ES-I3 (cell line): ENCODE results near the gene A1BG.
"Not testable (repeated sequence)": the region's sequence is repeated elsewhere in the genome, so short reads cannot be mapped to it uniquely, and the experiment has no call there.

Source experiments
- H3K36me3 ChIP-seq: 2 replicates; pipeline ENCODE4 v1.6.1; 2013; ENCODE audit warnings: mild to moderate bottlenecking, low read length, control low read depth, moderate library complexity; ENCODE audit not compliant: insufficient read depth
- H3K4me1 ChIP-seq: 2 replicates; pipeline ENCODE4 v1.6.1; 2013; ENCODE audit warnings: mild to moderate bottlenecking, control low read depth, low read length; ENCODE audit not compliant: insufficient read depth
- H3K9ac ChIP-seq: 2 replicates; pipeline ENCODE4 v1.6.1; 2013; ENCODE audit warnings: low read depth, mild to moderate bottlenecking, low read length, moderate library complexity
- H3K9me3 ChIP-seq: 2 replicates; pipeline ENCODE4 v1.6.1; 2013; ENCODE audit warnings: mild to moderate bottlenecking, low read length, moderate library complexity; ENCODE audit not compliant: control insufficient read depth, insufficient read depth

Gene A1BG

DNA sequence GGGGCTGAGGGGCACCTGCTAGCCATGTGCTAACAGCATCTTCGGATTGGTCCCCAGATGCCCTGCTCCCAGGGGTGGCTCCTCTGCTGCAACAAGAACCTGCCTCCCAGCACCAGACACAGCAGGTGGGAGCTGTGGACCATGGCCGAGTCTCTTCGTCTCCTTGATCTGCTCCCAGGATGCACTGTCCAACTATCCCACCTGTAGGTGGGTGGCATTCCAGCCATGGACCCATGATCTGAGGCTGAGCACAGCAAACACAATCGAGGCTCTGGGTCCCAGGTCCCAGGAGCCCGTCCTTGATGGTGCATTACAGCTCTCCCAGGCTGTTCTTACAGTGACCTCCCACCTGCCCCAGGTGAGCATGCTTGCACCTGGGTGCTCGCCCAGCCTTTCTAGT lies 26.0 kb upstream of the A1BG start:
- Histone ChIP-seq H3K4me1 (no peaks in the 10 kb centered on the region), H3K9ac (no peak overlapping the region), H3K9me3 (no peaks in the 10 kb centered on the region), H3K36me3 (no peaks in the 10 kb centered on the region)

DNA sequence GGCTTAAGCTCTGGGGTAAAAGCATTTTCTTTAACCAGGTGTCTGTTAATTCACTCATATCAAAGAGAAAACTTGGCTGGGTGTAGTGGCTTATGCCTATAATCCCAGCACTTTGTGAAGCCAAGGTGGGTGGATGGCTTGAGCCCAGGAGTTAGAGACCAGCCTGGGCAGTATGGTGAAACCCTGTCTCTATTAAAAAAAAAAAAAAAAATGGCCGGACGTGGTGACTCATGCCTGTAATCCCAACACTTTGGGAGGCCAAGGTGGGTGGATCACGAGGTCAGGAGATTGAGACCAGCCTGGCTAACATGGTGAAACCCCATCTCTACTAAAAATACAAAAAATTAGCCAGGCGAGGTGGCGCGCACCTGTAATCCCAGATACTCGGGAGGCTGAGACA lies 23.4 kb upstream of the A1BG start:
- not testable (repeated sequence) for H3K4me1 ChIP-seq, H3K9me3 ChIP-seq, H3K9ac ChIP-seq, H3K36me3 ChIP-seq

DNA sequence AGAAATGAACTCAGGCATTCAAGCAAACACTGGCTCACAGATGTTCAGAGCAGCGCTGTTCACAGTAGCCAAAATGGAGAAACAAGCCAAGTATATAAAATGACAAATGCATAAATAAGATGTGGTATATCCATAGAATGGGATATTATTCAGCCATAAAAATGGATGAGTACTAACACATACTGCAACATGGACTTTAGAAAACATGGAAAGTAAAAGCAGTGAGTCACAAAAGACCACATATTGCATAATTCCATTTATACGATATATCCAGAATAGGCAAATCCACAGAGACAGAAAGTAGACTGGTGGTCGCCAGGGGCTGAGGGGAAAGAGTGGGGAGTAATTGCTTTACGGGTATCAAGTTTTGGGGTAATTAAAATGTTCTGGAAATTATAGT lies 20.9 kb upstream of the A1BG start:
- no peaks in the 10 kb centered on the region for H3K9me3 ChIP-seq
- H3K4me1 ChIP-seq: no peaks in the 10 kb centered on the region
- no peak overlapping the region for H3K9ac ChIP-seq
- no peaks in the 10 kb centered on the region for H3K36me3 ChIP-seq

DNA sequence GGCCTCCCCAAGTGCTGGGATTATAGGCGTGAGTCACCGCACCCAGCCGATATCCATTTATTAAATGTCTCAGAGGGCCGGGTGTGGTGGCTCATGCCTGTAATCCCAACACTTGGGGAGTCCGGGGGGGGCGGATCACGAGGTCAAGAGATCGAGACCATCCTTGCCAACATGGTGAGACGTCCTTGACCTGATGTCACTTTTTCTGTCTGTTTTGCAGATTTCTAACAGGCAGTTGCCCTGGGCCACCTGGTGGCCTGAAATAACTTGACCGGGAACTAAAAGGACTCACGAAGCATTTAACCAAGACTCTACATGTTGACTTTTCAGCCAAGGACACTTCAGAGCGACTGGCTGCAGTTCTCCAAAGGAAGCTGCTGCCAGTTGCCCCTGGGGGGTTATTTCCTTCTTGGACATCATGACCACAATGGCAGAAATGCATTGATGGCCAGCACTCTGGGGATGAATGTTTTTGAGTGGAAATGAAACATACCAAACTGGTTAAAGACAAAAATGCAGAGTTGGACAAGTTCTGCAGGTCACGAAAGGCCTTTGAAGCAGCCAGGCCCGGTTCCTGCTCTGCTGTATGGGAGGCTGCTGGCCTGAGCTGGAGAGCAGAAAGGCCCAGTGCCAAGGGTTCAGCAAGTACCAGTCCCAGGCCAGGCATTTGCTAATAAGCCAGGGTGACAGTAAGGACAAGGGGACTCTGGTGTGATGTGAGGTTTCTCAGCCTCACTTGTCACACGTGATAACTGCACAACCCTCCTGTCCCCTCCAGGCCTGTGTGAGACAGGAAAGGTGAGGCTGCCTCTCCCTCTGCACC lies 19.2 kb upstream of the A1BG start:
- no peaks in the 10 kb centered on the region for H3K9me3 ChIP-seq
- no peaks in the 10 kb centered on the region for H3K4me1 ChIP-seq
- H3K9ac ChIP-seq: no peak overlapping the region
- H3K36me3 ChIP-seq: no peaks in the 10 kb centered on the region

DNA sequence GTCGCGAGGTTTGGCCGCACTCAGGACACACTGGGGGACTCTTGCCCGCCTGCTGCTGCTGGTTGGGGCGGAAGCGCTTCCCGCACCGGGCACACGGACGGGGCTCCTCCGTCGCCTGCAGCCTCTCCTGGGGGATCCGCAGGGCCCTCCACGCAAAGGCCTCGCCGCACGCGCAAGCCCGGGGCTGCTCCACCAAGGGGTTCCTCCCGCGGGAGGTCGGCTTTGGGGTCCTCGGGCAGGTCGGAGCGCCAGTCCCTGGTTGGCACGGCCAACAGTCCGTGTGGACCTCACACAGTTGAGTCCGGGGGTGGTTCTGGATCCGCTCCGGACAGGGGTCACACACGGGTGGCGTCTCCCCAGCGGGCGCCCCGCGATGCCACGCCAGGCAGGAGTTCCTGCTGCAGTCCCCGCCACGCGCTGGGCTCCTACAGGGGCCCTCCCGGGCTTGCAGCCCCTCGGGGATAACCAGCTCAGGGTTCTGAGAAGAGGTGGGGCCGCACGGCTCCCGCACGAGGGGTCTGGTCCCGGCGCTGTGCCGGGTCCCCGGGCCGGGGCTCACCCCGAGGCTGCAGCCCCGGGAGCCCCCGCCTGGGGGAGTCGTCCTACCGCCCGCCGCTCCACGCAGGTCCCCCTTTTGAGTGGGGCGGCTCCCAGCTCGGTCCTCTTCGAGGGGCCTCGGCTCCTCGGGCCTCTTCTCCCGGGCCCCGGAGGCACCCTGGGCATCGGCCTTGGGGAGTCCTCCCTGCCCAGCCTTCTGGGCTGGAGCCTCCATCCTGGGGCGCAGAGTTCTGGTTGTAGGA lies 15.5 kb upstream of the A1BG start:
- H3K4me1 ChIP-seq: no peaks in the 10 kb centered on the region
- no peak overlapping the region for H3K9ac ChIP-seq
- no peaks in the 10 kb centered on the region for H3K9me3 ChIP-seq
- H3K36me3 ChIP-seq: no peaks in the 10 kb centered on the region

DNA sequence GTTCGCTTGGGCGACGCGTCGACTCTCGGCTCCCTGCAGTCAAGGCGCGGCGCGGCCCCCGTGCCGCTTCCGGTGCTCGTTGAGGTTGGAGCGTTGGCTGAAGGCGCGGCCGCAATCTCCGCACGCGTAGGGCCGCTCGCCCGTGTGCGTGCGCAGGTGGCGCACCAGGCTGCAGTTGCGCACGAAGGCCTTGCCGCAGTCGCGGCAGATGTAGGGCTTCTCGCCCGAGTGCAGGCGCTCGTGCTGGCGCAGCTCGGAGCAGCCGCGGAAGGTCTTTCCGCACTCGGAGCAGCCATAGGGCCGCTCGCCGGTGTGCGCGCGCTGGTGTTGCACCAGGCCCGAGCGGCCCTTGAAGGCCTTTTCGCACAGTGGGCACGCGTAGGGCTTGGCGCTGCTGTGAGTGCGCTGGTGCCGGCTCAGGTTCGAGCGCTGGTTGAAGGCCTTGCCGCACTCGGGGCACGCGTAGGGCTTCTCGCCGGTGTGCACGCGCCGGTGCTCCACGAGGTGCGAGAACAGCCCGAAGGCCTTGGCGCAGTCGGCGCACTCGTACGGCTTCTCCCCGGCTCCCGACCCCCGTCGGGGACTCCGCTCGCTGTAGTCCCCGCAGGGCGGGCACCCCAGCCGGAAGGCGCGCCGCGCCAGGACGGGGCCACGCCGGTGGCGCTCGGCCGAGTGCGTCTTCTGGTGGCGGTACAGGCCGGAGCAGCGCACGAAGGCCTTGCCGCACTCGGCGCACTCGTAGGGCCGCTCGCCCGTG lies 14.6 kb upstream of the A1BG start:
- H3K4me1 ChIP-seq: no peaks in the 10 kb centered on the region

DNA sequence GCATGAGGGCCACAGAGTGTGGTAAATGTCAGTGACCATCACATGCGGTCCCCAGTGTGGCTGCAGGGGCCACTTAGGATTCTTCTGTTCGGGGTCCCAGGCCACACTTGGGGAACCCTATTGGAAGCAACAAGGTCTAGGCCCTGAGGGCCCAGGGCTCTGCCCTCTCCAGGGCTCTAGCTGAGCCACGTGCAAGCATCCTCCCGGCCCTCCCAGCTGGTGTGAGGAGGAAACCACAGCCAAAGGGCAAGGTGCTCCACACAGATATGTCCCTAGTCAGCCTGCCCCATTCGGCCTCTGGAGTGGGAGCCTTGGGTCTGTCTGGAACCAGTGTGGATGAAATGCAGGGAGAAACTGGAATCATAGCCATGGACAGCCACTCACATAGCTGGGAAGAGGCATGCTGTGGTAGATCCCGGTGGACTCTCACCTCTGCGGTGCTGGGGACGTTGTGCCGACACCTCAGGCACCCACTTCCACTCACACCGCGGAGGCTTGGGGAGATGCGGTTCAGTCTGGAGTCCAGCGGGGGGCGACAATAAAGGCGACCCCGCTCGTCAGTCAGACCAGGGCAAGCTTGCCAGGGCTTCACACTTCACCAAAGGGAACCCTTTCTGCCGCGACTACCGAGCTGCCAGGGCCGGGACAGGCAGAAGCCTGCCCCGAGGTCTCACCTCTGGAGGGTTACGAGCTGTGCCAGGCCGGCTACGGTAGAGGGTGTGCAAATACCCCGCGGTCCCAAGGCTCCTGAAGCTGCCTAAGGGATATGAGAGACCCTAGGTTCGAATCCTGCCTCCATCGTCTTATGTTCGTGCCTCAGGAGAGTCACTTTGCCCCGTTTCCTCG lies 13.5 kb upstream of the A1BG start:
- Histone ChIP-seq H3K9ac (no peak overlapping the region), H3K9me3 (no peaks in the 10 kb centered on the region), H3K36me3 (no peaks in the 10 kb centered on the region), H3K4me1 (no peaks in the 10 kb centered on the region)

More for the DNA sequence above, 14.6 kb upstream of the A1BG start:
- no peak overlapping the region for H3K9ac ChIP-seq
- no peaks in the 10 kb centered on the region for H3K36me3 ChIP-seq
- H3K9me3 ChIP-seq: no peaks in the 10 kb centered on the region

DNA sequence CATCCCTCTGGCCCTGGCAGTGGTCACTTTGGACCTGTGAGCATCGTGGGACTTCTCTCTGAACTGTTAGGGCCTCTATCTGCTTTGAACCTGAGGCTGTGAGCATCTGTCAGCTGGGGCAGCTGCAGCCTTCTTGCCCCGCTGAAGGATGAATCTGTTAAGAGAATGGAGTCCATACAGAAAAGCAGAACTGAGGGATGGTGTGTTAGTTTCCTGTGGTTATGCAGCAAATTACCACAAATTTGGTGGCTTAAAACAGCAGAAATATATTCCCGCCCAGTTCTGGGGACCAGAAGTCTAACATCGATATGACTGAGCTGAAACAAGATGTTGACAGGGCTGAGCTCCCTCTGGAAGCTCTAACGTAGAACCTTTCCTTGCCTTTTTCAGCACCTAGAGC lies 10.9 kb upstream of the A1BG start:
- no peaks in the 10 kb centered on the region for H3K4me1 ChIP-seq
- no peaks in the 10 kb centered on the region for H3K36me3 ChIP-seq
- H3K9me3 ChIP-seq: no peaks in the 10 kb centered on the region
- no peak overlapping the region for H3K9ac ChIP-seq

DNA sequence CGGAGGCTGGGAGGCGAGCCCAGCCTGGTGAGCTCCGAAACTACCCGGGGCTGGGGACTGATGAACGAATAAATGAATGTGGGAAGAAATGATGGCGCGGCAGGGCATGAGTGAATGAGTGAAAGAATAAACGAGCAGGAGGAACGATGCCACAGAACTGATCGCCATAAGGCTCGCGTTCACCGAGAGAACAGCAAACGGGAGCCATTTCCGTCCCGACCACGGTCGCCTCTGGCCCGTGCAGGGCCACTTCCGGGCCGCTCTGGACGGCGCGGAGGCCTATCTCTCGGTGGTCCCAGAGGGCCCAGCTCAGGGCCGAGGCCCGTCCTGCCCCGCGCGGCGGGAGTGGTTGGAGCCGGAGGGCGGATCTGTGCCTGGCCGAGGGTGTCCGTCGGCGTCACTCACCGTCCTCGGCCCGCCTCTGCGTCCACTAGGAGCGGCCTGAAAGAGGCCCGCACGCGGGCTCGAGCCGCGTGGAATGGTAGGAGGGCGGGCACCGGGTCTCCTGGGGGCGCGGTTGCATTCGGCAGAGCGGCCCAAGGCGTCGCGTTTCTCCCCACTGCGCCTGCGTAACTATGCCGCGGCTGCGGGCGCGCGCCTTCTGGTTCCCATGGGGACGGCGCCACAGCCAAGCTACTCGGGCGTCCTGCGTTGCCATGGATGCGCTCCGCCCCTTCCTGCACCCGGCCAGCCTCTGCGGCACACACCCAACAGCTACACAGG lies 9.1 kb upstream of the A1BG start, which contains the start of gene ZNF497:
ZNF497 (minus strand) TSS at position 480 of the 723 bp plus-strand sequence. CDS start 5,116 bp downstream, outside the sequence.
- no peaks in the 10 kb centered on the region; the same call in 1 of the 2 replicates for H3K4me1 ChIP-seq
- H3K9ac ChIP-seq: peak within 1 kb of the TSS; percentile 82
- H3K36me3 ChIP-seq: no peaks in the 10 kb centered on the region
- no peaks in the 10 kb centered on the region for H3K9me3 ChIP-seq

DNA sequence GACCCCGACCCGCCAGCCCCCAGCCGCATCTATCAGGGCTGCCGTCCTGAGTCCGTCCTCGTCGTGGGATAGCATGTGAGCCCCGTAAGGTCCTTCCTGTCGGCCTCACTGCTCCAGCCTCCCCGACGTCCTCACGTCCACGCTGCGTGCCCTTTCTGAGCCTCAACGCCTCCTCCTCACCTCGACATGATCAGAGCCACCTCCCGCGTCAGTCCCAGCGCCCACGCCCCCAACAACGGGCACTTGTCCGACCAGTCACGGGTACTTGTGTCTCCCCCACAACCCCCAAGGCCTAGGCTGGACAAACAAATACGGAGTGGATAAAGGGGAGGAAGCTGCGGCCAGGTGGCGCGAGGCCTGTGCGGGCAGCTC lies 8.6 kb upstream of the A1BG start:
- Histone ChIP-seq H3K36me3 (no peaks in the 10 kb centered on the region), H3K9me3 (no peaks in the 10 kb centered on the region), H3K4me1 (no peaks in the 10 kb centered on the region; the same call in 1 of the 2 replicates), H3K9ac (peak overlapping the region; percentile 82)

DNA sequence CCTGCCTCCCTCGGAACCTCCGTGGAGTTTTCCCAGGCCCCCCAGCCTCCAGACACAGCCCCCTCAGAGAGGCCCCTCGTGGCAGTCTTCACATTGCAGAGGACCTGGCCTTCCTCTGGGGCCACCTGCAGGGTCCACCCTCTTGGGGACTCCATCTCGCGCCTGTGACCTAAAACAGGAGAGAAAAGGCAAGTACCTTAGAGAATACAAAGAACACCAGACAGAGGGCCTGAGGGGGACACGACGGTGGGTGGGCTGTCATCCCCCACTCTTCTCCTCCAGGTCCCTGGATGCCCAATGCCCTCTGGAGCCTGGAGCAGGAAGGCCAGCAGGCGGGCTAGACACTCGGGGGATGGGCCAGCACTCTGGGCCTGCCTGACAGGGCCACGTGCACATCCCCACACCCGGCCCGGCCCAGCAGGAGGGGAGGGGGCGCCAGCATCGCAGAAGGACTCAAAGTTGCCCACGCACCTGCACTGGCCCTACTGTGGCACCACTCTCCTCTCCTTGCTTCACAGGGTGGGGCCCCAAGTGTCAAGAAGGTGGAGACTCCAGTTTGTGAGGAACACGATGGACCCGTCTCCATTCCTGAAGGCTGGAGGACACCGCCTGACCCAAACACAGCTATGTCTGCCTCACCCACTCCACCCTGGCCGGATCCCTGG lies 4.3 kb upstream of the A1BG start:
- no peaks in the 10 kb centered on the region for H3K36me3 ChIP-seq
- no peaks in the 10 kb centered on the region; the same call in 1 of the 2 replicates for H3K4me1 ChIP-seq
- H3K9me3 ChIP-seq: no peaks in the 10 kb centered on the region
- H3K9ac ChIP-seq: no peak overlapping the region

DNA sequence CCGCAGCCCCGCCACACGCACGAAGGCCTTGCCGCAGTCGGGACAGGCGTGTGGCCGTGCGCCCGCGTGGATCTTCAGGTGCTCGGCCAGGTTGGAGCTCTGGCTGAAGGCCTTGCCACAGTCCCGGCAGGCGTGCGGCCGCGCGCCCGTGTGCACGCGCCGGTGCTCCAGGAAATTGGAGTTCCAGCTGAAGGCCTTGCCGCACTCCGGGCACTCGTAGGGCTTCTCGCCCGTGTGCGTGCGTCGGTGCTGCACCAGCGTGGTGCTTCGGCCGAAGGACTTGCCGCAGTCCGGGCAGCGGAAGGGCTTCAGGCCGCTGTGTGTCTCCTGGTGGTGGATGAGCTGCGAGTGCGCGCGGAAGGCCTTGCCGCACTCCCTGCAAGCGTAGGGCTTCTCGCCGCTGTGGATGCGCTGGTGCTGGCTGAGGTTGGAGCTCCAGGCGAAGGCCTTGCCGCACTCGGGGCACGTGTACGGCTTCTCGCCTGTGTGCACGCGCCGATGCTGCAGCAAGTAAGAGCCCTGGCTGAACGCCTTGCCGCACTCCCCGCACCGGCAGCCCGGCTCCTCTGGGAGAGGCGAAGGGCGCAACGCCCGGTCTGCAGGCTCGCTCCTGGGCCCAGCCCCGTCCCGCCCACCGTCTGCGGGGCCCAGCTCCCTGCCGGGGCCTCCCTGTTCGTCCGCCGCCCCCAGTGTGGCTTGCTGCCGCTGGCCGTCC lies 3.6 kb upstream of the A1BG start:
- no peaks in the 10 kb centered on the region for H3K9me3 ChIP-seq
- H3K4me1 ChIP-seq: no peaks in the 10 kb centered on the region; the same call in 1 of the 2 replicates
- no peak overlapping the region for H3K9ac ChIP-seq
- H3K36me3 ChIP-seq: no peaks in the 10 kb centered on the region
